HG03108 (cell line): Measurements from ENCODE around the gene INAVA.
A peak's percentile ranks its signal among the peaks of the same experiment; 100 is the strongest.
"Not testable (repeated sequence)": the region's sequence is repeated elsewhere in the genome, so short reads cannot be mapped to it uniquely, and the experiment has no call there.

ENCODE experiments used
- ATAC-seq: cut with Tn5 transposase; IDR thresholded peaks from one replicate; pipeline ENCODE4 v1.9.1; 2021; ENCODE audit warnings: moderate library complexity; ENCODE audit not compliant: unreplicated experiment

The INAVA gene

DNA sequence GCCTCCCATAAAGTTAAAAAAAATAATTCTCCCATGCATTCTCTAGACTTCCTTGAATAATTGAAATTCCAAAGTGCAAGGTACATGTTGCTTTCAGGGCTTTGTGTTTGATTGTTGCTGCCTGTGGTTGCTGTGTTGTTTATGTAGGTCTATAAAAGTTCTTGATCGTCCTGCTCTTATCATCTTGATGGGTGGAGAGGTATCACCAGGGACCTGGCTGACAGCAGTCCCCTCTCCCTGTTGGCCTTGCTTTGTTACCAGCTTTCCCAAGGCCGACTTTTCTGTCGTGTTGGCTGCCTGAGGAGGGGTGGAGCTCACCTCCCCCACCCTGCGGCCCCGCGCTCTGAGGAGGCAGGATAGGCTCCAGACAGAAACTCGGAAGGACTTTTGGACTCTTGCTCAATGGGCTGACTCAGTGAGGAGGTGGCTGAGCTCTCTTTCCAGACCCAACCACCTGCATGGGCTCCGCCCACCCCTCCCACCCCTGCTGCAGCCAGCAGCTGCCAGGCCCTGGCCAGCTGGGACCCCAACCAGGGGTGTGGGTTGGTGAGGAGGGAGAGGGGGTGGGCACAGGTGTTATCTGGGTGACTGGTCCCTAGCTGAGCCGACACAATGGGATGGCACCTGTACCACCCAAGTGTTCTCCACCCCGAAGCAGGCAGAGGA, 2.0 kb downstream of the INAVA start:
- no peak for ATAC-seq

DNA sequence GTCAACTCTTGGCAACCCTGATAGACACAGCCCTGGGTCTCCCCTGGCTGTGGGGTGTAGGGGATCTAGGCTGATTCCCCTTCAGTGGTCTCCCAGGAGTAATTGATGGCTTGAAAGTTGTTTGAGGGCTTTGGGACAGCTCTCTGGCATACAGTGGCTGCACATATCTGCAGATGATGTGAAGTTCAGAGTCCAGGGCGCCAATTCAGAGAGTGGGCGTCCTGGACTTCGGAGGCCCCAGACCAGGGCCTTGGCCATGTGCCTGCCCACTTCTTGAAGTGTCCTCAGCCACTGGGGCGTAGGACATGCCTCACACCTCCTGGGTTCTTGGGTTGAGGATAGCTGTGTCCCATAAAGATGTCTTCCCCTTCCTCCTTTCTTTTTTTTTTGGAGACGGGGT, 2.6 kb downstream of the INAVA start:
- ATAC-seq, result no peak

DNA sequence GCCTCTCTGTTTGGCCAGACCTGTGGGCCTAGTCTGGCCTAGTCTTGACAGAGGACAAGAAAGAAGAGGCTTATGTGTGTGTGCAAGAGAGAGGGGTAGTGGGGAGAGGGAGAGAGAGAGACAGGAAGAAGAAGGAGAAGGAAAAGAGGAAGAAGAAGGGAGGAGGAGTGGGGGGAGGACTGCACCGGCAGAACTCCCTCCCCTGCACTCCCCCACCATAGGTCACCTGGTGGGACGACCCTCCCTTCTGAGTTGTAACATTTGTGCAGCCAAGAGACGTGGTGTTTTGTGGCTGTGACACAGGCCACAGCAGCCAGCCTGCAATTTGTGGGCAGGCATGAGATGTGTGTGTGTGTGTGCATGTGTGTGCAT, 4.3 kb downstream of the INAVA start:
- no peak for ATAC-seq

DNA sequence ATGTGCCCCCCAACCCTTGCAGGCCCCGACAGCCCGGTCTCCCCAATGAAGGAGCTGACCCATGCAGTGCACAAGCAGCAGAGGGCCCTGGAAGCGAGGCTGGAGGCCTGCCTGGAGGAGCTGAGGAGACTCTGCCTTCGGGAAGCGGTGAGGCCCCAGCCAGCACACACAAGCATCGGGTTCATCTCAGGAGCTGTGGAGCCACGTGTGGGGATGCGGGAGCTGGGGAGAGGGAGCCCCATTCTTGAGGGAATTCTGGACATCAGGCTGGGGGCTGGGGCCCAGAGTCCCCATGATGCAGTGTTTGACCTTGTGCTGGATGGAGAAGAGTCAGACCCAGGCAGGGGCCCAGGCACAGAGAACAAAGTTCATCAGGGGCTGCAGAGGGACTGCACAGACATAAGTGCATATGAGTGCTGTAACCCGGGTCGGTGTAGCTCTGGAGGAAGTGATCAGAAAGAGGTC, 4.8 kb downstream of the INAVA start:
- ATAC-seq, result no peak

DNA sequence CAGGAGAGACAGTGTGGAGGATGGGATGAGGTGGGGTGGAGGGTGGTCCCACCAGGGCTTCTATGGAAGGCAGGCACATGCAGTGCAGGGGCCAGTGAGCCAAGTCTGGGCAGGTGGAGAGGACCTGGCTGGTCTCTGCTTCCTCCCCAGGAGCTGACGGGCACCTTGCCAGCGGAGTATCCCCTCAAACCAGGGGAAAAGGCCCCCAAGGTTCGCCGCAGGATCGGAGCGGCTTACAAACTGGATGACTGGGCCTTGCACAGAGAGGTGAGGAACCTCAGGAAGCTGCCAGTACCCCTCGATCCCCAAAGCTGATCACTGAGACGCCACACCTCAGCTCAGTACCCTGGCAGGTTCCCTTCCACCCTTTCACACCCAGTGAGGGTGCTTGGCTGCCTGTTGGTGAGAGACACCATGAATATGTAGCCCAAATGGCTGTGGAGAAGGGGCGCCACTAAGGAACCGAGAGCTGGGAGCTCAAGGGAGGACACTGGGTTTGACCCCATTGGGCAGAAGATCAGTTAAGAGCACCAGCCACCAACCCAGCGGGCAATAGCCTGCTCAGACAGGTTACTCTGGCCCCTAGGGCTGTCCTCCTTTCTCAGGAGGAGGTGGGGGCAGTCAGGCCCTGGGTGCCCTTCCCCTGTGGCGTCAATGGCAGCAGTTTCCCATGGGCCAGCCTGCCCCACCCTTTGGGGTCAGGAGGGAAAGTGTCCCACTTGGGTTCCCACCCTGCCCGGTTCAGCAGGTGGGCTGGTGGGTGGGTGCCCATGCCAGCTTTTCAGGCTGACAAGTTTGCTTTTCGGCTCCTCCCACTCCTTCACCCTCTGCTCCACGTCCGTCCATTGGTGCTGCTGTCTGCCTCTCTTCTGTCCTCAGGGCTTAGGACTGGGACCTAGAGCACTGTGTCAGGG, 5.5 kb downstream of the INAVA start:
- ATAC-seq, result no peak

DNA sequence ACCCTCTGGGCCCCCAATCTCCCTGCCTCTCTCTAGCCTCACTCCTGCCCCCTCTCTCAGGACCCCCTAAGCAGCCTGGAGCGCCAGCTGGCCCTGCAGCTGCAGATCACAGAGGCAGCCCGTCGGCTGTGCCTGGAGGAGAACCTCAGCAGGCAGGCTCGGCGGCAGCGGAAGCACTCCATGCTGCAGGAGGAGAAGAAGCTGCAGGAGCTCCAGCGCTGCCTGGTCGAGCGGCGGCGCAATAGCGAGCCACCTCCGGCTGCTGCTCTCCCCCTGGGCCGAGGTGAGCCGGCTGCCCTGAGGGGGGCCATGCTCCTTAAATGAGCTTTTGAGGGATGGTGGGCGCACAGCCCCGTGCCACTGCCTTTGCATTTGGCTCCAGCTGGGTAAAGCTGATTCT, 6.2 kb downstream of the INAVA start:
- no peak for ATAC-seq

DNA sequence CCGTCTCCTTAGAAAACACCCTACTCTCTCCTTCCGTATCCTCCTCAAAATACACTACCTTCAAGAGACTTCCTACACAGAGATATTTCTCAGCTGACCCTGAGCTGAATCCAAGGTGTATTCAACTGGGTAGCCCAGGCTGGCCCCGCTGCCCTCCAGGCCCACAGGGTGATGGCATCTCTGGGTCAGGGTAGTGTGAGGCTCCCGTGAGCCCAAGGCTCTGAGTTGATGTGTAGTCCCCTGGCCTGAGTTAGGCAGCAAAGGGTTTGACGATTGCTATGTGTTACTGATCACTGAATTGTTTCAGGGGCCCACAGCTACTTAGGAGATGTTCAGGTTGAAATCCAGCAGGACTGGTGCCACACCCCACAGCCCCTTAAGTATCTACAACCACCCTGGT, 6.7 kb downstream of the INAVA start:
- ATAC-seq, result no peak

DNA sequence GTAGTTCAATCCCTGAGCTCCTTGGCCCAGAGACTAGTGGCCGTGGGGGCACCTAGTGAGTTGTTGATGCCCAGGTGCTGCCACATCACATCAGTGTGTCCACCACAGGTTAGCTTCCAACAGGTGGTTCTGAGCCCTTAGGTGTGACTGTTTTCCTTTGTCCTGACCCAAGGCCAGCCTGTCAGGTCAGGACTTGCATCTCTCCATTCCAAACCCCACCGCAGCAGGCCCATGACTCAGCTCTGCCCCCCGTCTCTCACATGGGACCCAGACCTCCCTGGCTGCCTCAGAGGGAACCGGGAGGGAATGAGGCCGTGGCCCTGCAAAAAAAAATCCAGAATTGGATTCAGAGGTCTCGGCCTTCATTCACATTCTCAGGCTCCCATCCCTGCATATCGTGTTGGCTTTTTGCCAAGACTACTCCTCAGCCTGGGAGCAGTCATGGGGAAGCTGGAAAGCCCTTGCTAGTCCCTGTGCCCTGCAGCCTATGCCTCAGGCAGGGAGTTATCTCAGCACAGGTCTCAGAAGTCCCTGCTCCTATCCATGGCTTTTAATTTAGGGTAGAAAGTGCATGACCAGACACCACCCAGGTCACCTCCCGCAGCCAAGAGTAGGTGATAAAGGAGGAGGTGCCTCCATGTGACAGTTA, 7.2 kb downstream of the INAVA start:
- no peak for ATAC-seq

DNA sequence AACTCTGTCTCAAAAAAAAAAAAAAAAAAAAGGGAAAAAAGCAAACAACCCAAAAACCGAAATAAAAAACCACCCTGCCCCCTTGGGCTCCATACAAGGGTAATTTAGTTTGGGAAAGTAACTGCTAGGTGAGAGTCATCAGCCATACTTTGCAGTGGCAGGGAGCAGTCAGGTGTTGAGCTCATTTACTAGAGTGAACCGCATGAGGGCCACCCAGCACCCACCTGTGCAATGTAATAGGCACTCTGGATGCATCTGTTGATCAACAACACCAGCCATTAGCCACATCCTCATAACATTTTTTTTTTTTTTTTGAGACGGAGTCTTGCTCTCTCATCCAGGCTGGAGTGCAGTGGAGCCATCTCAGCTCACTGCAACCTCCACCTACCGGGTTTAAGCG, 9.1 kb downstream of the INAVA start:
- no peak for ATAC-seq

DNA sequence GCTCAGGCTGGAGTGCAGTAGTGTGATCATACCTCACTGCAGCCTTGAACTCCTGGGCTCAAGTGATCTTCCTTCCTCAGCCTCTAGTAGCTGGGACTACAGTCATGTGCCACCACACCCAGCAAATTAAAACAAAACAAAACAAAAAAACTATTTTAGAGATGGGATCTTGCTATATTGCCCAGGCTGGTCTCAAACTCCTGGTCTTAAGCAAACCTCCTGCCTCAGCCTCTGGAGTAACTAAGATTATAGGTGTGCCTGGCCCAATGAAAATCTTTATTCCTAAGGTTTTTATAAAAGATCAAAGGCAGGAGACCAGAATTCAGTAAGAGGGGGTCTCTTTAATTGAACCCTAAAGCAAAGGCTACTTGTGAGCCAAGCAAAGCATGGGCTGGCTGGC, 10.1 kb downstream of the INAVA start:
- ATAC-seq, result no peak

DNA sequence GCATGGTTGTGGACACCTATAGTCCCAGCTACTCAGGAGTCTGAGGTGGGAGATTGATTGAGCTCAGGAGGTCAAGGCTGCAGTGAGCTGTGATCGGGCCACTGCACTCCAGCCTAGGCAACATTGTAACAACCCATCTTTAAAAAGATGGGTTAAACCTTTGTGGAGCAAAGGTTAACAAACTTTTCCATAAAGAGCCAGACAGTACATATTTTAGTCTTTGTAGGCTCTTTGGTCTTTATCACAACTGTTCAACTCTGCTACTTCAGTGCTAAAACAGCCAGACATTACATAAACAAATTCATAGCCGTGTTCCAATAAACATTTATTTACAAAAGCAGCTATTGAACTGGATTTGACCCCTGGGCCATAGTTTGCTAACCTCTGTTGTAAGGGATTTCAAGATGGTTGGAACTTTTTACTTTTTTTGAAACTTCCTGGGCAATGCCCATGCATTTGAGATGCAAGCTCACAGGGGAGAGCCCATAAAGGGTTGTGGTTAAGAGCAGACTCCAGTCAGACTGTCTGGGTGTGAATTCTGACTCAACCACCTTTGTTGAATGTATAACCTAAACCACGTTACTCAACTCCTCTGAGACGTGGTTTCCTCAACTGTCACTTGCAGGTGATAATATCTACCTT, 10.8 kb downstream of the INAVA start:
- ATAC-seq, result peak; percentile 43

DNA sequence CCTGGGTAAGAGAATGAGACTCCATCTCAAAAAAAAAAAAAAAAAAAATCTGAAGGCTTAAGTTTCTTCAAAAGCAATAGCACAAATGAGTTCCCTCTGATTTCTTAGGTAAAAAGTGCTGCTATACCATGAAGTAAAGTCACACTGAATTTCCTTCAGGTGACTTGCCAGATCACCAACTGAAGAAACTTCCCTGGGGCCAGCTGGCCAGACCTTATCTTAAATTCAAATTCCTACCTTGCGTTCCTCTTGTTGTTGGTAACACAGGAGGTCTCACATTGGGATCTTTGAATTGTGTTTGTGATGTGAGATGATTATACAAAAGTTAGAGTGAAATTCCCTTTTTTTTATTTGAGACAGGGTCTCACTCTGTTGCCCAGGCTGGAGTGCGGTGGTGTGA, 11.8 kb downstream of the INAVA start:
- no peak for ATAC-seq

DNA sequence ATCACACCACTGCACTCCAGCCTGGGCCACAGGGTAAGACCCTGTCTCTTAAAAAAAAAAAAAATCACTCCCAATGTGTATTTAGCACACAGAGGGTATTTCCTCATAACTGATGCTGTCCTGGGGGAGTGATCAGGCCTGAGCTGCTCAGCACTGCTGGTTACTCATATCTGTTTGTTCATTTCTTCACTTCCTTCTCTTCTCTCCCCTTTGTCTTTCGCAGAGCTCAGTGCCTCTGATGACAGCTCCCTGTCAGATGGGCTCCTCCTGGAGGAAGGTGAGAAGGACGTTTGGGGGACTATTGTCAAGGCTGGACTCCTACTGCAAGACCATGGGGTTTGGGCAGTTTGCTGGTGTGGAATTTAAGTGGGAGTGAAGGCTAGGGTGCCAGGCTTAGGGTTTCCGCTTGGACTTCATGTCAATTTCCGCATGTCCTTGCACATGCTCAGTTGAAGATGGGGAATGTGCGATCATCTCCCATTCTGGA, 13.0 kb downstream of the INAVA start:
- ATAC-seq, result peak; percentile 47

DNA sequence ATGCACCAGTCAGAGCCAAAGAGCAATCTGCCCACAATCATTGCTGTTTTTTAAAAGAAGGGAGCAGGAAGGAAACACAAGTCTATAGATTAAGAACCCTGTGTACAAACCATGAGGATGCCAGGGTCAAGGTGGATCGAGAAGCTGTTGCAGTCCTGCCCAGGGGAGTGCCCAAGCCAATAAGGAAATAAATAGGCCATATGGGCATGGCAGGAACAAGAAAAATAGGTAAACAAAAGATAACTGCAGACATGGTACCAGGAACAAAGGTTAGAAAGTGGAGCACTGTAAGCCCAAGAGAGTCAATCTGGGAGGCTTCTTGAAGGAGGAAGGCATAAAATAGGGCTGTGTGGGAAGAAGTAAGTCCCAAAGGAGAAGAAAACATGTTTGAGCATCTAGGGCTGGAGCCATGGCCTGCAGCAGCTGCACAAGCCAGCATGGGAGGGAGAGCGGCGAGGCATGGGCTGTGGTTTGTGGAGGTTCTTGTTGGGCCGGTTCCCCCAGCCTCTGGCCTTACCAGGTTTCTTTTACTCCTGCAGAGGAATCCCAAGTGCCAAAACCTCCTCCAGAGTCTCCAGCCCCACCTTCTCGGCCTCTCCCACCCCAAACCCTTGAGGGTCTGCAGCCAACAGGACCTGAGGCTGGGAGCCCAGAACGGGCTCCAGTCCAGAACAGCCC, 13.6 kb downstream of the INAVA start:
- ATAC-seq, result no peak

DNA sequence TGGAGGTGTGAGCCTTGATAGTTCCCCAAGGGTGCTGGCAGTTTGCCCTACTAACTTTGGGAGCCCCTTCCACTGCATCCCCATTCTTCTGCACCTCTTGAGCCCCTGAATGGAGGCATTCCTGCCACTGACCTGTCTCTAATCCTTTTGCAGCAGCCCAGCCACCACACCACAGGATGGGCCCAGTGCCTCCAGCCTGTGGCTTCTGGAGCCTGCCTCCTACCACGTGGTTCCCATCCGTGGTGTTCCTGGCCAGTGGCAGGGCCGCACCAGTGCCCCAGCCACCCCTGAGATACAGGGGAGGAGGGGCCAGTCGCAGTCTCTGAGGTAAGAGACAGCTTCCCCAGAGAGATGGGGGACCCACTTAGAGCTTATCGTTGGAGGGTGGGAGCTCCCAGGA, 14.4 kb downstream of the INAVA start:
- no peak for ATAC-seq

DNA sequence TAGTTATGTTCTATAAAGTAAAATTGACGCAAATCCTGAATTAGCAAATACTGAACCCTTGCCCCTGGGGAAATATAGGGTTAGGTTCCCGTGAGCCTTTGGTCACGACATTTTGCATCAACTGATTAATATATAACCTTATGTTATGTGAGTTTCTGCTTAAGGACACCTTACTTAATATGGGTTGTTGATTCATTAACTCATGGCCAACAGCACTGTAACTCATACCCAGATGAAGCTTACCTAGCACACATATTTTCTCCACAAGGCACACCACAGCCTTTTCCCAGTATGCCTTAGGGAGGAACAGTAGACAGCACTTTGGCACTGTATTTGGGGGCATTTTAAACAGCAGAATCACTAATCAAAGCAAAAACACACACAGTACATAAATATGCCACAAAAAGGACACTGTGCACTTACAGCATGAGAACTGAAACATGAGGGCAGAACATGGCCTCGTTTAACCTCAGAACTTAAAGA, 15.1 kb downstream of the INAVA start:
- peak; percentile 48 for ATAC-seq

DNA sequence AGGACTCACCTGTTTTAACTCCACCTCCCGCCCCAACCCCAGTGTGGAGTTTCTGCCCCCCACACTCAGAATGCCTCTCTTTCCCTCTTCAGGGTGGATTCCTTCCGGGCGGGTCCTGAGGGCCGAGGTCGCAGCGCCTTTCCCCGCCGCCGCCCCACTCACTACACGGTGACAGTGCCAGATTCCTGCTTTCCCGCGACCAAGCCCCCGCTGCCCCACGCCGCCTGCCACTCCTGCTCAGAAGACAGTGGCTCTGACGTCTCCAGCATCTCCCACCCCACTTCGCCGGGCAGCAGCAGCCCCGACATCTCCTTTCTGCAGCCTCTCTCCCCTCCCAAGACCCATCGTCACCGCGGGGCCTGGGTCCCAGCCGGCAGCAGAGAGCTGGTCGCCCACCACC, 16.7 kb downstream of the INAVA start:
- no peak for ATAC-seq

DNA sequence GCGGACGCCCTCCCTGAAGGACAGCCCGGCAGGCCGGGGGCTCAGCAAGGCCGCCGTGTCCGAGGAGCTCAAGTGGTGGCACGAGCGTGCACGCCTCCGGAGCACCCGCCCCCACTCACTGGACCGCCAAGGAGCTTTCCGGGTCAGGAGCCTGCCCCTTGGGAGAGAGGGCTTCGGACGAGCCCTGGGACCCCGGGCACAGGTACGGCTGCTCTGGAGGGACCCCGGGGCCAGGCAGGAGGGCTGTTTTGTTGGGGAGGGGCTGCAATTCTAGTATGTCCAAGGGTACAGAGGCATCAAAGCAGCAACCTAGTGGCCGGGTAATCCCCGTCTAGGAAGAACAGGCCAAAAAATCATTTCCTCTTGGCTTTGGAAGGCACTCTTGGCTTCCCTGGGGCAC, 17.2 kb downstream of the INAVA start:
- not testable (repeated sequence) for ATAC-seq

DNA sequence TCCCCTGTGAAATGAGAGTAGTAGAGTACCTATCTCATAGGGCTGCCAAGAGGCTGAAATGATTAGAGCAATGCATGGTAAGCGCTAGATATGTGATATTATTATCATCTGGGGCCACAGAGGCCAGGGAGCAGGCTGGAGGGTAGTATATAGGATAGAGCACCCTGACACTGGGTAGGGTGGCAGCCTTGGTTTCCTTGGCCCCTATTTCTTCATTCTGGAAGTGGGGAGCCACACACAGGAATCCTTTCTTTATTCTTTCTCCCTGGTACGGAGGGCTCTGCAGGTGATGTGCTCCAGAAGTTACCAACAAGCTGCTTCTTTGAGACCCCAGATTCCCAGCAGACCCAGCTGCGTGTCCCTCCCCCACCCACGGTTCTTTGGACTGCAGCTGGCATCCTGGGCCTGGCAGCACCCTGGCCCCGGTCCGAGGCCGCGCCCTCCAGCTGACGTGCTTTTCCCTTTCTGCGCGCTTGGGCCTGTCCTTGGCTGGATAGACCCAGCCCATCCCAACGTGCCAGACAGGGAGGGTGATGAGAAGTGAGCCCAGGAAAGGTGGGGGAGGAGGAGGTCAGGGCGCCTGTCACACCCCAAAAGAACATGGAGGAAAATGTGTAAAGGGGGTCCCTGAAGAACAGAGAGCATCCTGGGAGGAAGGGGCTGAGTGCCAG, 18.2 kb downstream of the INAVA start:
- ATAC-seq, result no peak

DNA sequence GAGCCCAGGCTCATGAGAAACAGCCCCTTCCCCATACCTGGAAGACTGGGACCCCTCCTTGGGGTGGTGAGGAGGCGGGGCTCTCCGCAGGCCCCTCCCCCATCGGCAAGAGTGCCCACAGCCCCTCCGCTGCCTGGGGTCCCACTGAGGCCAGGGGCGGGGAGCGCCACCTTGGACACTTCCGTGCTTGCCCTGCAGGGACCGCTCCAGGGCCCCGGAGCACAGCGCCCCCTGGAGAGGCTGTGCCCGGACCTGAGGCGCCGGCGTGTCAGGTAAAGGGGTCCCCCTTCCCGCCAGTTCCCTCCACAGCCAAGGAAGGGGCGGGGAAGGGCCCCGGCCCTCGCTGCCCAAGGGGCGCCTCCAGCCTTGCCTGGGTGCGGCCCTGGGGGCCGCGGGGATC, 21.5 kb downstream of the INAVA start:
- no peak for ATAC-seq
